ENCODE data around the gene SP1.
"Not testable (repeated sequence)": the region's sequence is repeated elsewhere in the genome, so short reads cannot be mapped to it uniquely, and the experiment has no call there.

SP1 gene

GRCh38 chr12:53380104-53380793 lies at the start of gene SP1:
Gene SP1 (plus strand): TSS chr12:53380176. CDS start chr12:53380292, 116 bp downstream.
- DNase-seq (ENCODE audit: low spot score), result peak; percentile 90

GRCh38 chr12:53330671-53331070 lies 49.3 kb upstream of the SP1 start:
- DNase-seq (ENCODE audit: low spot score), result no peak

- DNase-seq (ENCODE audit: low spot score), result not testable (repeated sequence)
These were observed 47.6 kb upstream of the SP1 start for GRCh38 chr12:53332339-53332738.

GRCh38 chr12:53332744-53333143 lies 47.2 kb upstream of the SP1 start:
- DNase-seq (ENCODE audit: low spot score), result no peak

GRCh38 chr12:53333289-53333688 lies 46.7 kb upstream of the SP1 start:
- no peak for DNase-seq (ENCODE audit: low spot score)

GRCh38 chr12:53333845-53334244 lies 46.1 kb upstream of the SP1 start:
- no peak for DNase-seq (ENCODE audit: low spot score)

- no peak for DNase-seq (ENCODE audit: low spot score)
These were observed 45.2 kb upstream of the SP1 start for GRCh38 chr12:53334822-53335221.

GRCh38 chr12:53336181-53336681 lies 43.7 kb upstream of the SP1 start, which contains the start of gene SP7:
Gene SP7 (minus strand): TSS chr12:53336354. CDS start chr12:53335646, 708 bp downstream.
- no peak for DNase-seq (ENCODE audit: low spot score)

GRCh38 chr12:53338017-53338416 lies 42.0 kb upstream of the SP1 start:
- no peak for DNase-seq (ENCODE audit: low spot score)

GRCh38 chr12:53338916-53339315 lies 41.1 kb upstream of the SP1 start:
- no peak for DNase-seq (ENCODE audit: low spot score)

GRCh38 chr12:53340398-53340797 lies 39.6 kb upstream of the SP1 start:
- DNase-seq (ENCODE audit: low spot score), result no peak

- no peak for DNase-seq (ENCODE audit: low spot score)
These were observed 36.5 kb upstream of the SP1 start for GRCh38 chr12:53343449-53343848.

- no peak for DNase-seq (ENCODE audit: low spot score)
These were observed 36.0 kb upstream of the SP1 start for GRCh38 chr12:53343969-53344368.

- no peak for DNase-seq (ENCODE audit: low spot score)
These were observed 35.5 kb upstream of the SP1 start for GRCh38 chr12:53344487-53344823.

GRCh38 chr12:53344824-53345485 lies 35.0 kb upstream of the SP1 start:
- DNase-seq (ENCODE audit: low spot score), result peak; percentile 83

- DNase-seq (ENCODE audit: low spot score), result no peak
These were observed 34.3 kb upstream of the SP1 start for GRCh38 chr12:53345486-53346188.

- DNase-seq (ENCODE audit: low spot score), result no peak
These were observed 33.5 kb upstream of the SP1 start for GRCh38 chr12:53346491-53346890.

- DNase-seq (ENCODE audit: low spot score), result no peak
These were observed 32.1 kb upstream of the SP1 start for GRCh38 chr12:53347905-53348304.

GRCh38 chr12:53352331-53353256 lies 27.4 kb upstream of the SP1 start:
- DNase-seq (ENCODE audit: low spot score), result peak; percentile 83

GRCh38 chr12:53353257-53353655 lies 26.7 kb upstream of the SP1 start:
- DNase-seq (ENCODE audit: low spot score), result no peak

- DNase-seq (ENCODE audit: low spot score), result no peak
These were observed 24.9 kb upstream of the SP1 start for GRCh38 chr12:53355121-53355520.

Data from putamen (tissue), 1 donor.